ENCODE measurements around the gene ZIC1. TPM values are rescaled to one million over a fixed set of nuclear protein-coding genes. Genes with fewer than 3 reads are reported as not detected.

ZIC1 gene
- total and polyA plus RNA-seq, 7 experiments from 2014 or later = not detected

- H3K4me3 ChIP-seq (ENCODE audit: low read length) = no peak overlapping the region
- H3K4me1 ChIP-seq (ENCODE audit: control insufficient read depth in 2 of 2, insufficient read depth in 2 of 2, low read length in 2 of 2) = no peaks in the 10 kb centered on the region
- ChIA-PET CTCF (no interaction called here), POLR2A (no interaction called here)
- Mint-ChIP-seq H3K27me3 (peaks cover 77 to 85% (median 81%) of the 10 kb centered on the region in 5 donors), H3K27ac (no peak overlapping the region), H3K4me1 (no peaks in the 10 kb centered on the region), H3K9me3 (peaks cover 0 to 72% (median 11%) of the 10 kb centered on the region in 11 donors), H3K36me3 (peaks cover 0 to 7% (median 0%) of the 10 kb centered on the region in 5 donors), H3K4me3 (no peak overlapping the region)
- intact Hi-C loops (cut with micrococcal nuclease) = no loop called here
- ATAC-seq = no peak
- peaks cover 0 to 7% (median 0%) of the 10 kb centered on the region in 3 experiments for H3K9me3 ChIP-seq (ENCODE audit: control insufficient read depth in 2 of 3, low read length in 3 of 3)
- peaks cover 0 to 5% of the 10 kb centered on the region in 2 donors for H3K27me3 ChIP-seq (ENCODE audit: control insufficient read depth in 2 of 2, insufficient read depth in 2 of 2, low read length in 2 of 2)
- DNase-seq = no peak
- H3K27ac ChIP-seq (ENCODE audit: low read depth, low read length) = no peak overlapping the region
- no peaks in the 10 kb centered on the region for H3K36me3 ChIP-seq (ENCODE audit: control insufficient read depth in 2 of 3, insufficient read depth in 3 of 3, low read length in 3 of 3)
Observed at GRCh38 chr3:147400111-147400510, 9.1 kb upstream of the ZIC1 start.

DNA sequence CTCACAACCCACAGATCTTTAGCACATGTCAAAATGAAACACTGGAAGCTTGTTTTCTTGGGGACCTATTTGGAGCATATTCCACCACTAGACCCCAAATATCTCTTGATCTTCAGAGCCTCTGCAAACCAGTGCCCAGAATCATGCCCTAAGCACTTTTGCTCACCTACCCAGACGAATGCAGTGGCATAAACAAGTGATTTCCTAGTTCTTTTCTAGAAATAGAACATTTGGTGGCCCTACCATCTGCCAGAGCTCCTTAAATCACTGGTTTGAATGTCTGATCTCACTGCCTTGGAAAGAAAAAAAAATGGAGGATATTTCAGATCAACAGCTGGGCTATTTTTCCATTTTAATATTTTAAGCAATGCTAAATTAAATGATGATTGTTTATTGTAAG, 8.2 kb upstream of the ZIC1 start:
- Mint-ChIP-seq H3K4me3 (no peak overlapping the region), H3K4me1 (no peaks in the 10 kb centered on the region), H3K27me3 (peaks cover 77 to 85% (median 81%) of the 10 kb centered on the region in 5 donors), H3K36me3 (peaks cover 0 to 9% (median 0%) of the 10 kb centered on the region in 5 donors), H3K27ac (no peak overlapping the region), H3K9me3 (peaks cover 0 to 67% (median 11%) of the 10 kb centered on the region in 11 donors)
- intact Hi-C loops (cut with micrococcal nuclease) = no loop called here
- Histone ChIP-seq H3K4me1 (ENCODE audit: control insufficient read depth in 2 of 2, insufficient read depth in 2 of 2, low read length in 2 of 2) (no peaks in the 10 kb centered on the region), H3K9me3 (ENCODE audit: control insufficient read depth in 2 of 3, low read length in 3 of 3) (peaks cover 0 to 16% (median 0%) of the 10 kb centered on the region in 3 experiments), H3K36me3 (ENCODE audit: control insufficient read depth in 2 of 3, insufficient read depth in 3 of 3, low read length in 3 of 3) (no peaks in the 10 kb centered on the region), H3K4me3 (ENCODE audit: low read length) (no peak overlapping the region), H3K27ac (ENCODE audit: low read depth, low read length) (no peak overlapping the region), H3K27me3 (ENCODE audit: control insufficient read depth in 2 of 2, insufficient read depth in 2 of 2, low read length in 2 of 2) (peaks cover 0 to 6% of the 10 kb centered on the region in 2 donors)
- POLR2A ChIA-PET = no interaction called here
- DNase-seq (no peak), ATAC-seq (no peak)
- CTCF ChIA-PET = no interaction called here

GRCh38 chr3:147401421-147401820, 7.7 kb upstream of the ZIC1 start:
- peaks cover 81 to 89% (median 85%) of the 10 kb centered on the region in 5 donors for H3K27me3 Mint-ChIP-seq

GRCh38 chr3:147402159-147402558, 7.0 kb upstream of the ZIC1 start:
- H3K4me3 Mint-ChIP-seq = no peak overlapping the region
- H3K27me3 Mint-ChIP-seq = peaks cover 83 to 90% (median 87%) of the 10 kb centered on the region in 5 donors
- DNase-seq (no peak), ATAC-seq (no peak)
- ChIA-PET POLR2A (no interaction called here), CTCF (no interaction called here)
- no peaks in the 10 kb centered on the region for H3K4me1 Mint-ChIP-seq
- no peak overlapping the region for H3K4me3 ChIP-seq (ENCODE audit: low read length)
- peaks cover 0 to 72% (median 11%) of the 10 kb centered on the region in 11 donors for H3K9me3 Mint-ChIP-seq
- no peaks in the 10 kb centered on the region for H3K4me1 ChIP-seq (ENCODE audit: control insufficient read depth in 2 of 2, insufficient read depth in 2 of 2, low read length in 2 of 2)
- H3K27ac Mint-ChIP-seq = no peak overlapping the region
- H3K9me3 ChIP-seq (ENCODE audit: control insufficient read depth in 2 of 3, low read length in 3 of 3) = peaks cover 0 to 18% (median 0%) of the 10 kb centered on the region in 3 experiments
- no peaks in the 10 kb centered on the region for H3K36me3 ChIP-seq (ENCODE audit: control insufficient read depth in 2 of 3, insufficient read depth in 3 of 3, low read length in 3 of 3)
- intact Hi-C loops (cut with micrococcal nuclease) = no loop called here
- no peak overlapping the region for H3K27ac ChIP-seq (ENCODE audit: low read depth, low read length)
- H3K27me3 ChIP-seq (ENCODE audit: control insufficient read depth in 2 of 2, insufficient read depth in 2 of 2, low read length in 2 of 2) = peaks cover 0 to 6% of the 10 kb centered on the region in 2 donors
- H3K36me3 Mint-ChIP-seq = peaks cover 0 to 9% (median 0%) of the 10 kb centered on the region in 5 donors

More at GRCh38 chr3:147401421-147401820, 7.7 kb upstream of the ZIC1 start:
- no peak overlapping the region for H3K4me3 Mint-ChIP-seq
- intact Hi-C loops (cut with micrococcal nuclease) = no loop called here
- H3K27me3 ChIP-seq (ENCODE audit: control insufficient read depth in 2 of 2, insufficient read depth in 2 of 2, low read length in 2 of 2) = peaks cover 0 to 6% of the 10 kb centered on the region in 2 donors
- H3K9me3 Mint-ChIP-seq = peaks cover 0 to 69% (median 11%) of the 10 kb centered on the region in 11 donors
- H3K36me3 ChIP-seq (ENCODE audit: control insufficient read depth in 2 of 3, insufficient read depth in 3 of 3, low read length in 3 of 3) = no peaks in the 10 kb centered on the region
- POLR2A ChIA-PET = no interaction called here
- CTCF ChIA-PET = no interaction called here
- no peak for DNase-seq
- peaks cover 0 to 18% (median 0%) of the 10 kb centered on the region in 3 experiments for H3K9me3 ChIP-seq (ENCODE audit: control insufficient read depth in 2 of 3, low read length in 3 of 3)
- H3K4me1 Mint-ChIP-seq = no peaks in the 10 kb centered on the region
- no peak for ATAC-seq
- no peak overlapping the region for H3K4me3 ChIP-seq (ENCODE audit: low read length)
- no peak overlapping the region for H3K27ac ChIP-seq (ENCODE audit: low read depth, low read length)
- H3K36me3 Mint-ChIP-seq = peaks cover 0 to 9% (median 0%) of the 10 kb centered on the region in 5 donors
- H3K4me1 ChIP-seq (ENCODE audit: control insufficient read depth in 2 of 2, insufficient read depth in 2 of 2, low read length in 2 of 2) = no peaks in the 10 kb centered on the region
- H3K27ac Mint-ChIP-seq = no peak overlapping the region

DNA sequence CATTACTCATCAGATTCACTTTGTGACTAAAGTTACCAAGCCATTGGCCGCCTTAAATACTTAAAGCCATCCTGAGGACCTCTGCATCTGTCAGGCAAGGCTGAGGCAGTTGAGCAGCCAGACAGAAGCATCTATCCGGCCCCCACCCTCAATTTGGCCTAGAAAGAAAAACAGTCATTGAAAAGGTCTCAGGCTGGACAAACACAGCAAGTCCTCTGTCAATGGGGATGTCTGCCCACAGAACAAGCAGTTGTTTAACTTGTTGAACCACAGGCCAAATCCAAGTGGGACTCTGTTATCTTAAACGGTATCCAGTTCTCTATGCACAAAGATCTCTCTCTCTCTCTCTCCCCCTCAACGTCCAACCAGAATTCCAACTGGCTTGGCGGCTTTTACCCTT, 5.7 kb upstream of the ZIC1 start:
- Histone ChIP-seq H3K27me3 (ENCODE audit: control insufficient read depth in 2 of 2, insufficient read depth in 2 of 2, low read length in 2 of 2) (peaks cover 0 to 6% of the 10 kb centered on the region in 2 donors), H3K36me3 (ENCODE audit: control insufficient read depth in 2 of 3, insufficient read depth in 3 of 3, low read length in 3 of 3) (no peaks in the 10 kb centered on the region), H3K4me1 (ENCODE audit: control insufficient read depth in 2 of 2, insufficient read depth in 2 of 2, low read length in 2 of 2) (no peaks in the 10 kb centered on the region), H3K9me3 (ENCODE audit: control insufficient read depth in 2 of 3, low read length in 3 of 3) (peaks cover 0 to 15% (median 0%) of the 10 kb centered on the region in 3 experiments), H3K27ac (ENCODE audit: low read depth, low read length) (no peak overlapping the region), H3K4me3 (ENCODE audit: low read length) (no peak overlapping the region)
- peaks cover 0 to 16% (median 4%) of the 10 kb centered on the region in 5 donors for H3K36me3 Mint-ChIP-seq
- ATAC-seq (no peak), DNase-seq (no peak)
- intact Hi-C loops (cut with micrococcal nuclease) = no loop called here
- ChIA-PET CTCF (no interaction called here), POLR2A (no interaction called here)
- H3K27ac Mint-ChIP-seq = no peak overlapping the region
- H3K4me3 Mint-ChIP-seq = no peak overlapping the region
- peaks cover 83 to 92% (median 87%) of the 10 kb centered on the region in 5 donors for H3K27me3 Mint-ChIP-seq
- peaks cover 0 to 70% (median 19%) of the 10 kb centered on the region in 11 donors for H3K9me3 Mint-ChIP-seq
- H3K4me1 Mint-ChIP-seq = peaks cover 0 to 11% (median 6%) of the 10 kb centered on the region in 7 donors

- CTCF ChIA-PET = interaction anchor here (0.5 kb wide), 1 partner anchor 13 kb away, joined by 3 read pairs; no protein-coding TSS in a partner anchor
- POLR2A ChIA-PET = no interaction called here
- Histone ChIP-seq H3K9me3 (ENCODE audit: control insufficient read depth in 2 of 3, low read length in 3 of 3) (peaks cover 0 to 15% (median 0%) of the 10 kb centered on the region in 3 experiments), H3K4me3 (ENCODE audit: low read length) (no peak overlapping the region), H3K27me3 (ENCODE audit: control insufficient read depth in 2 of 2, insufficient read depth in 2 of 2, low read length in 2 of 2) (peaks cover 0 to 7% of the 10 kb centered on the region in 2 donors), H3K4me1 (ENCODE audit: control insufficient read depth in 2 of 2, insufficient read depth in 2 of 2, low read length in 2 of 2) (no peaks in the 10 kb centered on the region), H3K27ac (ENCODE audit: low read depth, low read length) (no peak overlapping the region), H3K36me3 (ENCODE audit: control insufficient read depth in 2 of 3, insufficient read depth in 3 of 3, low read length in 3 of 3) (no peaks in the 10 kb centered on the region)
- Mint-ChIP-seq H3K4me3 (no peak overlapping the region), H3K36me3 (peaks cover 0 to 16% (median 5%) of the 10 kb centered on the region in 5 donors), H3K9me3 (peaks cover 0 to 72% (median 22%) of the 10 kb centered on the region in 11 donors), H3K4me1 (peaks cover 0 to 16% (median 10%) of the 10 kb centered on the region in 7 donors), H3K27ac (no peak overlapping the region), H3K27me3 (peaks cover 83 to 94% (median 88%) of the 10 kb centered on the region in 5 donors)
- no peak for DNase-seq
- intact Hi-C loops (cut with micrococcal nuclease) = no loop called here
- ATAC-seq = no peak
Observed at GRCh38 chr3:147404000-147404799, 5.0 kb upstream of the ZIC1 start.
